ENCODE results near the gene SLC18A3.

SLC18A3 gene

GRCh38 chr10:49611166-49611815 is 1.2 kb downstream of the SLC18A3 start:
- DNase-seq (ENCODE audit: low read depth, low spot score), result no peak

- no peak for DNase-seq (ENCODE audit: low read depth, low spot score)
These were observed 1.9 kb downstream of the SLC18A3 start for GRCh38 chr10:49611816-49612512.

GRCh38 chr10:49612513-49613164 is 2.5 kb downstream of the SLC18A3 start:
- no peak for DNase-seq (ENCODE audit: low read depth, low spot score)

- no peak for DNase-seq (ENCODE audit: low read depth, low spot score)
These were observed 3.2 kb downstream of the SLC18A3 start for GRCh38 chr10:49613165-49613881.

GRCh38 chr10:49613882-49614241 is 3.8 kb downstream of the SLC18A3 start, which contains the start of gene CHAT:
CHAT (plus strand) TSS chr10:49614037; CDS start chr10:49614190, 153 bp downstream.
- DNase-seq (ENCODE audit: low read depth, low spot score), result no peak

GRCh38 chr10:49614242-49615198 is 4.4 kb downstream of the SLC18A3 start:
- no peak for DNase-seq (ENCODE audit: low read depth, low spot score)

GRCh38 chr10:49615213-49615612 is 5.1 kb downstream of the SLC18A3 start:
- DNase-seq (ENCODE audit: low read depth, low spot score), result no peak

GRCh38 chr10:49615721-49616120 is 5.6 kb downstream of the SLC18A3 start:
- no peak for DNase-seq (ENCODE audit: low read depth, low spot score)

- no peak for DNase-seq (ENCODE audit: low read depth, low spot score)
These were observed 6.5 kb downstream of the SLC18A3 start for GRCh38 chr10:49616421-49617101.

GRCh38 chr10:49617121-49618020 is 7.3 kb downstream of the SLC18A3 start:
- DNase-seq (ENCODE audit: low read depth, low spot score), result no peak

GRCh38 chr10:49618821-49619220 is 8.7 kb downstream of the SLC18A3 start:
- no peak for DNase-seq (ENCODE audit: low read depth, low spot score)

- DNase-seq (ENCODE audit: low read depth, low spot score), result no peak
These were observed 9.5 kb downstream of the SLC18A3 start for GRCh38 chr10:49619613-49620012.

GRCh38 chr10:49620286-49620810 is 10.2 kb downstream of the SLC18A3 start:
- DNase-seq (ENCODE audit: low read depth, low spot score), result no peak

- no peak for DNase-seq (ENCODE audit: low read depth, low spot score)
These were observed 10.8 kb downstream of the SLC18A3 start for GRCh38 chr10:49620841-49621378.

- DNase-seq (ENCODE audit: low read depth, low spot score), result no peak
These were observed 11.5 kb downstream of the SLC18A3 start for GRCh38 chr10:49621561-49621960.

GRCh38 chr10:49622426-49623425 is 12.6 kb downstream of the SLC18A3 start:
- no peak for DNase-seq (ENCODE audit: low read depth, low spot score)

- DNase-seq (ENCODE audit: low read depth, low spot score), result no peak
These were observed 14.5 kb downstream of the SLC18A3 start for GRCh38 chr10:49624629-49625028.

GRCh38 chr10:49625411-49625810 is 15.3 kb downstream of the SLC18A3 start:
- no peak for DNase-seq (ENCODE audit: low read depth, low spot score)
